ENCODE measurements around the gene PLEK.

DNA sequence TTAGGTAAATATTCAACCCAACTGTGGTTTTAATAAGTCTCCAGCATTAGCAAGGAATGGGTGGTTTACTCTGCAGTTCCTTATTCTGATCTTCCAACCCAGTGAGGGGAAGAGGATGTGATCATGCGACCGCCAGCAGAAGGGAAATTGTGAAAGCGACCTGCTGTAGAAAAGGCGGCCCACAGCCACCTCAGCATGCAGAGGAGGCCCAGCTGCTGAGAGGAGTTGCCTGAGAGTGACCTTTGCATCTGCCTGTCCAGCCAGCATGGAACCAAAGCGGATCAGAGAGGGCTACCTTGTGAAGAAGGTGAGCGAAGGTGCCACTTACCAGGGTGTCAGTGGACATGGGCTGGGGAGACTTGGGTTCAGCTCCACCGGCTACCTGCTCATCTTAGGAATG lies at the start of gene PLEK:
- TF ChIP-seq, protein P1, sequence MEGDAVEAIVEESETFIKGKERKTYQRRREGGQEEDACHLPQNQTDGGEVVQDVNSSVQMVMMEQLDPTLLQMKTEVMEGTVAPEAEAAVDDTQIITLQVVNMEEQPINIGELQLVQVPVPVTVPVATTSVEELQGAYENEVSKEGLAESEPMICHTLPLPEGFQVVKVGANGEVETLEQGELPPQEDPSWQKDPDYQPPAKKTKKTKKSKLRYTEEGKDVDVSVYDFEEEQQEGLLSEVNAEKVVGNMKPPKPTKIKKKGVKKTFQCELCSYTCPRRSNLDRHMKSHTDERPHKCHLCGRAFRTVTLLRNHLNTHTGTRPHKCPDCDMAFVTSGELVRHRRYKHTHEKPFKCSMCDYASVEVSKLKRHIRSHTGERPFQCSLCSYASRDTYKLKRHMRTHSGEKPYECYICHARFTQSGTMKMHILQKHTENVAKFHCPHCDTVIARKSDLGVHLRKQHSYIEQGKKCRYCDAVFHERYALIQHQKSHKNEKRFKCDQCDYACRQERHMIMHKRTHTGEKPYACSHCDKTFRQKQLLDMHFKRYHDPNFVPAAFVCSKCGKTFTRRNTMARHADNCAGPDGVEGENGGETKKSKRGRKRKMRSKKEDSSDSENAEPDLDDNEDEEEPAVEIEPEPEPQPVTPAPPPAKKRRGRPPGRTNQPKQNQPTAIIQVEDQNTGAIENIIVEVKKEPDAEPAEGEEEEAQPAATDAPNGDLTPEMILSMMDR (IDR thresholded peaks at IDR 0.05): no peak
- TF ChIP-seq POLR2A (IDR thresholded peaks at IDR 0.05): no peak

Measured in heart left ventricle (tissue), 13 donors.